HepG2 (cell line): Measurements from ENCODE around the gene KRTDAP. TPM values are rescaled to one million over a fixed set of nuclear protein-coding genes. Genes with fewer than 3 reads are reported as not detected.

Experiments
- ATAC-seq: fragments of 200-7000 bp; cut with Tn5 transposase; 3 replicates; pipeline ENCODE4 v1.9.1; 2020; ENCODE audit warnings: mild to moderate bottlenecking, moderate library complexity
- BruUV-seq: library from RNA; stranded (reverse); fragments of 400-500 nt; replicated peaks from 2 replicates; lab custom pipeline; 2021; lab: Mats Ljungman, UMichigan
- CTCF ChIA-PET: fragments of 300-600 bp; formaldehyde crosslinking; extraction: SDS; loops from one replicate; lab custom pipeline; 2021; ENCODE audit warnings: low total read pairs, inconsistent platforms, low intra/inter-chr PET ratio; lab: Yijun Ruan, JAX
- POLR2A ChIA-PET: fragments of 350-600 bp; sonication (Branson Sonifier 250); formaldehyde crosslinking; loops from one replicate; lab custom pipeline; 2020; ENCODE audit warnings: antibody characterized with exemption, inconsistent platforms; lab: Yijun Ruan, JAX
- DNase-seq: peaks from one replicate; pipeline ENCODE4 v3.0.0-alpha.2; 2015; ENCODE audit warnings: low spot score
- FAIRE-seq: peaks from 3 replicates; lab custom pipeline; 2011; peaks lifted over from hg19 to GRCh38; lab: Jason Lieb, UNC
- H2AFZ ChIP-seq: one replicate; pipeline ENCODE4 v1.6.1; 2011; ENCODE audit warnings: low read length, inconsistent platforms
- H3K27ac ChIP-seq: fragments of 300-600 bp; 3 replicates; pipeline ENCODE4 v1.8.0; 2011; ENCODE audit warnings: mixed run types, mild to moderate bottlenecking, mixed read lengths, low read length, inconsistent platforms; ENCODE audit not compliant: insufficient read depth; ENCODE audit errors: extremely low read length
- H3K27me3 ChIP-seq, 2 experiments: fragments of 200-600 bp in 1 of 2; 2 replicates in 1 of 2; 3 replicates in 1 of 2; pipeline versions ENCODE4 v1.6.0 to v1.8.0; 2011; ENCODE audit warnings: low read length in 2 of 2, mild to moderate bottlenecking in 2 of 2, moderate library complexity in 2 of 2, inconsistent platforms in 1 of 2; ENCODE audit not compliant: insufficient read depth in 2 of 2, control insufficient read depth in 1 of 2
- H3K36me3 ChIP-seq, 2 experiments: fragments of 200-600 bp in 1 of 2; replicated peaks in 1 of 2; 2 replicates in 1 of 2; 3 replicates in 1 of 2; pipeline versions ENCODE4 v1.5.1 to v1.8.0; 2011; ENCODE audit warnings: low read length in 2 of 2, inconsistent platforms in 1 of 2; ENCODE audit not compliant: insufficient read depth in 2 of 2, control insufficient read depth in 1 of 2
- H3K4me1 ChIP-seq: 2 replicates; pipeline ENCODE4 v1.5.1; 2012; ENCODE audit warnings: low read length, inconsistent platforms; ENCODE audit not compliant: insufficient read depth
- H3K4me2 ChIP-seq: 2 replicates; pipeline ENCODE4 v1.6.0; 2011; ENCODE audit warnings: low read depth, low read length, inconsistent platforms
- H3K4me3 ChIP-seq, 3 experiments: fragments of 200-600 bp in 1 of 3; sonication (generic), shearing (Covaris generic) in 1 of 3; replicated peaks in 1 of 3; 2 replicates each; pipeline ENCODE4 v1.5.1; 2011 to 2016; ENCODE audit warnings: low read length in 3 of 3, inconsistent platforms in 2 of 3, low read depth in 2 of 3, mild to moderate bottlenecking in 2 of 3, control low read depth in 1 of 3, mixed read lengths in 1 of 3; ENCODE audit not compliant: insufficient read depth in 1 of 3
- H3K79me2 ChIP-seq: one replicate; pipeline ENCODE4 v1.6.1; 2011; ENCODE audit warnings: low read length, inconsistent platforms; ENCODE audit not compliant: insufficient read depth
- H3K9ac ChIP-seq: 2 replicates; pipeline ENCODE4 v1.6.0; 2011; ENCODE audit warnings: mild to moderate bottlenecking, low read depth, low read length, inconsistent platforms; ENCODE audit not compliant: insufficient read depth
- H3K9me3 ChIP-seq: 2 replicates; pipeline ENCODE4 v1.5.1; 2012; ENCODE audit warnings: mild to moderate bottlenecking, low read length
- H4K20me1 ChIP-seq: 2 replicates; pipeline ENCODE4 v1.6.0; 2011; ENCODE audit warnings: inconsistent platforms, mild to moderate bottlenecking, low read length, moderate library complexity; ENCODE audit not compliant: insufficient read depth
- ARID2 ChIP-seq: sonication (generic); formaldehyde crosslinking; IDR thresholded peaks from 2 replicates; pipeline ENCODE4 v1.8.1; 2022; ENCODE audit warnings: mild to moderate bottlenecking, missing genetic modification reagents, borderline replicate concordance
- ATF3 ChIP-seq: sonication (generic); formaldehyde crosslinking; IDR thresholded peaks from 2 replicates; pipeline ENCODE4 v1.4.0; 2020; ENCODE audit warnings: missing genetic modification reagents
- ATF6 ChIP-seq: sonication (generic); formaldehyde crosslinking; conservative IDR thresholded peaks from 2 replicates; pipeline ENCODE4 v1.4.0; 2020; ENCODE audit warnings: missing genetic modification reagents
- FOXO1 ChIP-seq: sonication (generic); formaldehyde crosslinking; IDR thresholded peaks from 2 replicates; pipeline ENCODE4 v1.4.0; 2020; ENCODE audit warnings: missing genetic modification reagents
- JUN ChIP-seq: sonication (generic); formaldehyde crosslinking; IDR thresholded peaks from 2 replicates; pipeline ENCODE4 v1.4.0; 2020; ENCODE audit warnings: mild to moderate bottlenecking, missing genetic modification reagents
- KDM5B ChIP-seq: sonication (generic); formaldehyde crosslinking; IDR thresholded peaks from 2 replicates; pipeline ENCODE4 v1.4.0; 2020; ENCODE audit warnings: missing genetic modification reagents, mild to moderate bottlenecking, borderline replicate concordance
- LCORL ChIP-seq, 2 experiments: fragments of 450-650 bp in 1 of 2; sonication (generic) in 1 of 2; formaldehyde crosslinking in 1 of 2; IDR thresholded peaks; 2 replicates each; pipeline versions ENCODE4 v1.5.0 to v1.6.1; 2017 to 2020; ENCODE audit warnings: antibody characterized with exemption in 1 of 2, missing genetic modification reagents in 1 of 2
- MEIS2 ChIP-seq: sonication (generic); formaldehyde crosslinking; IDR thresholded peaks from 2 replicates; pipeline ENCODE4 v1.9.0; 2021; ENCODE audit warnings: mild to moderate bottlenecking, missing genetic modification reagents
- MLLT10 ChIP-seq: sonication (generic); formaldehyde crosslinking; IDR thresholded peaks from 2 replicates; pipeline ENCODE4 v1.4.0; 2020; ENCODE audit warnings: missing genetic modification reagents
- RFXAP ChIP-seq: sonication (generic); formaldehyde crosslinking; IDR thresholded peaks from 2 replicates; pipeline ENCODE4 v1.4.0; 2020; ENCODE audit warnings: missing genetic modification reagents, borderline replicate concordance
- TBX2 ChIP-seq: sonication (generic); formaldehyde crosslinking; IDR thresholded peaks from 2 replicates; pipeline ENCODE4 v1.5.0; 2020; ENCODE audit warnings: missing genetic modification reagents, mild to moderate bottlenecking, borderline replicate concordance
- YY1 ChIP-seq: IDR thresholded peaks from 2 replicates; pipeline ENCODE4 v1.6.1; 2011; ENCODE audit warnings: low read length, low read depth, moderate library complexity, mild to moderate bottlenecking; ENCODE audit not compliant: insufficient read depth, insufficient replicate concordance
- ZBTB20 ChIP-seq: sonication (generic); formaldehyde crosslinking; IDR thresholded peaks from 2 replicates; pipeline ENCODE4 v1.8.1; 2023; ENCODE audit warnings: missing genetic modification reagents, low read depth, mild to moderate bottlenecking, borderline replicate concordance
- ZMYM2 ChIP-seq: sonication (generic); formaldehyde crosslinking; IDR thresholded peaks from 2 replicates; pipeline ENCODE4 v1.8.0; 2022; ENCODE audit warnings: mild to moderate bottlenecking, missing genetic modification reagents
- ZNF280D ChIP-seq: sonication (generic); formaldehyde crosslinking; IDR thresholded peaks from 2 replicates; pipeline ENCODE4 v1.5.1; 2020; ENCODE audit warnings: mild to moderate bottlenecking, missing genetic modification reagents
- ZNF460 ChIP-seq: sonication (generic); formaldehyde crosslinking; IDR thresholded peaks from 2 replicates; pipeline ENCODE4 v1.5.1; 2020; ENCODE audit warnings: missing genetic modification reagents, mild to moderate bottlenecking, borderline replicate concordance
- ZNF607 ChIP-seq: sonication (generic); formaldehyde crosslinking; IDR thresholded peaks from 2 replicates; pipeline ENCODE4 v1.5.1; 2020; ENCODE audit warnings: missing genetic modification reagents, mild to moderate bottlenecking, borderline replicate concordance
- ZNF772 ChIP-seq: sonication (generic); formaldehyde crosslinking; IDR thresholded peaks from 2 replicates; pipeline ENCODE4 v1.5.0; 2020; ENCODE audit warnings: mild to moderate bottlenecking, missing genetic modification reagents
- WGBS: methylation state at CpG from one replicate; pipeline ENCODE4 v1.1.6; 2017; ENCODE audit warnings: low lambda C conversion rate; 5-methylcytosine and 5-hydroxymethylcytosine counted together
- in situ Hi-C: cut with HindIII; loops from 2 replicates; pipeline ENCODE4 v1.10.0; 2017; ENCODE audit warnings: low pct_unique_long_range_greater_than_20kb; ENCODE audit not compliant: extremely low pct_ligation_motif_present
- intact Hi-C: fragments of 100-400 bp; cut with micrococcal nuclease; formaldehyde crosslinking; loops from one replicate; pipeline ENCODE4 v1.10.0; 2022; ENCODE audit not compliant: unreplicated experiment
- polyA plus RNA-seq, 8 experiments: library from polyadenylated mRNA; depleted of rRNA in 3 of 8; stranded (reverse) in 7 of 8; unstranded in 1 of 8; fragments of >200 nt; fragmentation: Illumina TruSeq in 4 of 8; extraction: Trizol in 4 of 8; gene quantifications; 2 replicates each; pipeline versions ENCODE4 v1.2.1 to v1.2.3, GENCODE V29; 2011 to 2016; ENCODE audit warnings: low read depth in 4 of 8, missing spikeins in 1 of 8, mixed read lengths in 1 of 8; ENCODE audit not compliant: insufficient read depth in 1 of 8
- total RNA-seq, 5 experiments: library from RNA; depleted of rRNA; stranded (reverse); fragments of >200 nt; fragmentation: Illumina TruSeq; extraction: Trizol; gene quantifications; 2 replicates each; pipeline ENCODE4 v1.2.3, GENCODE V29; 2016; ENCODE audit warnings: low read depth in 1 of 5
- TF ChIP-seq, protein P1 (sequence below): sonication (generic); formaldehyde crosslinking; IDR thresholded peaks from 2 replicates; pipeline ENCODE4 v1.4.0; 2020; ENCODE audit warnings: mild to moderate bottlenecking, missing genetic modification reagents

KRTDAP gene
- total and polyA plus RNA-seq, 2 of the 13 experiments (the other 11 are each of a cell fraction or from before 2014, with no cell fraction given): 0.86 to 1.5 TPM

DNA sequence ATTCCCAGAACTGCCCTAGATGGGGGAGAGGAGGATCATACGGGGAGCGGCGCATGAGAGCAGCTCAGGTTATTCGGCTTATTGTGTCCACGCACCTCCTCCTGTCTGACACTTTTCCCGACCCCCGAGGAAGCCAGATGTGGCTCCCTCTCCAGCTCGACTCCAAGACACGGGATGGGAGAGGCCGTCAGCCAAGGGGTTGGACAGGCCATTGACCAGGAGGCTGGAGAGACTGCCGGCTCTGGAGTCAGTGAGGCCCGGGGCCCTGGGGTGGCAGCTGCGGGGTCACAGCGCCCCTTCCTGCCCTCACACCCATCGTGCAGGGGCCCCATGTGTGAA is 20.3 kb upstream of the KRTDAP start:
- Histone ChIP-seq H3K4me1 (peaks cover 51% of the 10 kb centered on the region), H3K27me3 (peaks cover 1 to 28% of the 10 kb centered on the region in 2 experiments; a peak in 2 of 5 replicates), H4K20me1 (no peaks in the 10 kb centered on the region), H3K36me3 (no peaks in the 10 kb centered on the region; a peak in 1 of 5 replicates), H3K4me2 (peak overlapping the region; percentile 93), H3K9ac (no peak overlapping the region), H2AFZ (no peak overlapping the region), H3K79me2 (no peaks in the 10 kb centered on the region), H3K27ac (no peak overlapping the region), H3K4me3 (peak overlapping the region in 1 of 3 experiments; percentile 78; a peak in 1 of 6 replicates), H3K9me3 (no peaks in the 10 kb centered on the region)
- in situ Hi-C loops (no loop called here), intact Hi-C loops (loop anchor here (1.0 kb wide), 1 partner anchor 35 kb away; the partner anchor contains the start of gene TMEM147)
- FAIRE-seq (no peak), DNase-seq (no peak), ATAC-seq (no peak; the same call in 2 of the 3 replicates)
- POLR2A ChIA-PET: interaction anchor here (0.7 to 1.4 kb wide), 10 partner anchors 8 to 241 kb away, joined by 3 to 5 read pairs (median 4); partner anchors contain the start of gene COX6B1
- CTCF ChIA-PET: interaction anchor here (1.2 to 1.7 kb wide), 3 partner anchors 39 to 158 kb away, joined by 3 to 5 read pairs (median 4); no protein-coding TSS in a partner anchor
- BruUV-seq: no TSS peak
- 9% methylated on average over 8 of the region's 15 CpGs for WGBS
- TF ChIP-seq FOXO1 (CRISPR knock-in tag) (no peak), RFXAP (CRISPR knock-in tag) (no peak), LCORL (IDR thresholded peaks at IDR 0.05) (no peak), LCORL (CRISPR knock-in tag; IDR thresholded peaks at IDR 0.05) (no peak), ZNF280D (CRISPR knock-in tag) (no peak), ZBTB20 (CRISPR knock-in tag) (0 out of 2 replicates have a peak, but pooled peaks have one; percentile 4), TBX2 (peak; percentile 4; the same call in 1 of the 2 replicates), ATF3 (CRISPR knock-in tag) (no peak), ARID2 (CRISPR knock-in tag) (no peak), JUN (CRISPR knock-in tag) (no peak), ZNF772 (CRISPR knock-in tag) (no peak), ATF6 (no peak), ZNF607 (CRISPR knock-in tag) (0 out of 2 replicates have a peak, but pooled peaks have one; percentile 13), ZMYM2 (CRISPR knock-in tag) (no peak), MEIS2 (CRISPR knock-in tag) (0 out of 2 replicates have a peak, but pooled peaks have one; percentile 13), ZNF460 (CRISPR knock-in tag) (no peak), MLLT10 (CRISPR knock-in tag) (no peak), YY1 (no peak), KDM5B (CRISPR knock-in tag) (no peak; the same call in 1 of the 2 replicates)
- TF ChIP-seq, protein P1, sequence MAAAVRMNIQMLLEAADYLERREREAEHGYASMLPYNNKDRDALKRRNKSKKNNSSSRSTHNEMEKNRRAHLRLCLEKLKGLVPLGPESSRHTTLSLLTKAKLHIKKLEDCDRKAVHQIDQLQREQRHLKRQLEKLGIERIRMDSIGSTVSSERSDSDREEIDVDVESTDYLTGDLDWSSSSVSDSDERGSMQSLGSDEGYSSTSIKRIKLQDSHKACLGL (CRISPR knock-in tag): 0 out of 2 replicates have a peak, but pooled peaks have one; percentile 5
